ENCODE results near the gene NFATC2IP. TPM values are rescaled to one million over a fixed set of nuclear protein-coding genes. Genes with fewer than 3 reads are reported as not detected.

Gene NFATC2IP
- total and polyA plus RNA-seq, 10 of the 15 experiments (the other 5 are each of a cell fraction or from before 2014, with no cell fraction given), result 12.2 to 93.9 (median 46.9) TPM

- 0 out of 2 replicates have a peak, but pooled peaks have one; percentile 14 for TF ChIP-seq TCF3 (IDR thresholded peaks at IDR 0.05; ENCODE audit: borderline replicate concordance, insufficient read depth, low read depth, low read length)
- TF ChIP-seq SP1 (IDR thresholded peaks at IDR 0.05; ENCODE audit: low read depth, low read length), result peak; percentile 69
- TF ChIP-seq IRF5 (IDR thresholded peaks at IDR 0.05; ENCODE audit: borderline replicate concordance), result no peak
- TF ChIP-seq BCL11A (IDR thresholded peaks at IDR 0.05; ENCODE audit: low read depth, low read length), result no peak
These were observed 25.9 kb upstream of the NFATC2IP start, which contains the start of gene RABEP2 (continued) for GRCh38 chr16:28924762-28925385.

GRCh38 chr16:28925386-28926228, 25.1 kb upstream of the NFATC2IP start:
- H3K4me2 ChIP-seq (ENCODE audit: control insufficient read depth, insufficient read depth), result peak overlapping the region; percentile 96
- FAIRE-seq (peak; percentile 73), DNase-seq (ENCODE audit: low read depth, low spot score) (no peak), ATAC-seq (peak; percentile 74)
- RAD21 ChIA-PET (ENCODE audit: unreplicated experiment), result interaction anchor here (0.7 to 1.6 kb wide), 4 partner anchors 11 to 62 kb away, joined by 3 to 6 read pairs (median 4); partner anchors contain the start of genes NFATC2IP and SH2B1
- intact Hi-C loops (cut with micrococcal nuclease; ENCODE audit: unreplicated experiment) (loop anchor here (2.0 to 10.0 kb wide), 4 partner anchors 19 to 431 kb away; partner anchors contain the start of genes APOBR, CLN3 and TUFM), in situ Hi-C loops (cut with MboI) (no loop called here)
- peak overlapping the region; percentile 99 for H3K27ac ChIP-seq (ENCODE audit: control insufficient read depth, insufficient read depth)
- no peaks in the 10 kb centered on the region for H4K20me1 ChIP-seq (ENCODE audit: control insufficient read depth, insufficient read depth)
- no peaks in the 10 kb centered on the region for H3K9me3 ChIP-seq (replicated peaks; ENCODE audit: control insufficient read depth, insufficient read depth, low read length)
- SMC1A ChIA-PET (ENCODE audit: uncharacterized antibody, unreplicated experiment), result interaction anchor here (2.1 to 5.8 kb wide), 3 partner anchors 7 to 26 kb away, joined by 6 to 58 read pairs (median 45); partner anchors contain the start of gene CD19
- H2AFZ ChIP-seq (ENCODE audit: control insufficient read depth, low read depth, low read length), result peak overlapping the region; percentile 80
- TSS peak; percentile 91 for BruUV-seq (replicated peaks)
- no peaks in the 10 kb centered on the region for H3K27me3 ChIP-seq (replicated peaks in 1 of 2; ENCODE audit: control insufficient read depth in 2 of 2, insufficient read depth in 2 of 2, low read length in 1 of 2)
- CTCF ChIA-PET, result interaction anchor here (0.6 to 6.4 kb wide), 4 partner anchors 9 to 102 kb away, joined by 3 to 76 read pairs (median 3); partner anchors contain the start of gene TUFM
- H3K4me3 ChIP-seq, result peak overlapping the region; percentile 92
- no peaks in the 10 kb centered on the region for H3K79me2 ChIP-seq (ENCODE audit: control insufficient read depth, insufficient read depth, low read length)
- H3K36me3 ChIP-seq (ENCODE audit: control insufficient read depth in 2 of 2, insufficient read depth in 2 of 2, low read length in 1 of 2), result peaks cover 0 to 2% of the 10 kb centered on the region in 2 experiments; a peak in 3 of 4 replicates
- POLR2A ChIA-PET, result interaction anchor here (0.6 to 5.1 kb wide), 10 partner anchors 7 to 741 kb away, joined by 3 to 39 read pairs (median 6); partner anchors contain the start of genes CD19, NFATC2IP, SH2B1 and TUFM
- peaks cover 17% of the 10 kb centered on the region for H3K4me1 ChIP-seq (ENCODE audit: control insufficient read depth, insufficient read depth, low read length)
- WGBS (ENCODE audit: insufficient coverage, insufficient replicate concordance, low lambda C conversion rate, missing lambda C conversion rate), result 2% methylated on average over 46 of the region's 48 CpGs
- H3K9ac ChIP-seq (ENCODE audit: control insufficient read depth, insufficient read depth, low read length), result peak overlapping the region; percentile 98
- TF ChIP-seq RB1 (IDR thresholded peaks at IDR 0.05; ENCODE audit: borderline replicate concordance), result peak; percentile 47; the same call in 1 of the 2 replicates
- peak; percentile 62; the same call in 1 of the 2 replicates for TF ChIP-seq MXI1 (IDR thresholded peaks at IDR 0.05; ENCODE audit: low read depth, low read length)
- TF ChIP-seq CHD2 (IDR thresholded peaks at IDR 0.05; ENCODE audit: borderline replicate concordance, low read depth, low read length), result peak; percentile 78
- TF ChIP-seq PRDM15 (CRISPR knock-in tag; IDR thresholded peaks at IDR 0.05), result no peak
- TF ChIP-seq PBX3 (IDR thresholded peaks at IDR 0.05; ENCODE audit: insufficient replicate concordance, low read depth, low read length), result no peak
- TF ChIP-seq FOXK2 (IDR thresholded peaks at IDR 0.05), result peak; percentile 45; the same call in 1 of the 2 replicates
- TF ChIP-seq ATF7 (IDR thresholded peaks at IDR 0.05; ENCODE audit: low read depth), result no peak; the same call in none of the 2 replicates
